Heart right ventricle (tissue), 16 donors: ENCODE results near the gene NACC2. TPM values are rescaled to one million over a fixed set of nuclear protein-coding genes. Genes with fewer than 3 reads are reported as not detected.
"Not testable (repeated sequence)": the region's sequence is repeated elsewhere in the genome, so short reads cannot be mapped to it uniquely, and the experiment has no call there.

Experiments used
- ATAC-seq, 8 donors: fragments of 200-7000 bp; cut with Tn5 transposase; one replicate each; pipeline ENCODE4 v1.9.1; 2020; ENCODE audit warnings: mild to moderate bottlenecking in 8 of 8, moderate library complexity in 8 of 8, moderate number of reproducible peaks in 1 of 8
- DNase-seq, 2 donors: peaks; one replicate each; pipeline ENCODE4 v3.0.0-alpha.2; 2020
- H3K27ac ChIP-seq, 10 donors: fragments of 200-600 bp; sonication (generic) in 2 of 10; one replicate each; pipeline versions ENCODE4 v1.5.0 to v1.8.0; 2020 to 2022; ENCODE audit warnings: mild to moderate bottlenecking in 3 of 10
- H3K27me3 ChIP-seq, 7 donors: fragments of 200-600 bp; one replicate each; pipeline ENCODE4 v1.8.0; 2021 to 2022; ENCODE audit warnings: mild to moderate bottlenecking in 2 of 7
- H3K36me3 ChIP-seq, 9 donors: fragments of 200-600 bp; sonication (generic) in 1 of 9; one replicate each; pipeline versions ENCODE4 v1.5.0 to v1.8.0; 2020 to 2022; ENCODE audit warnings: mild to moderate bottlenecking in 2 of 9
- H3K4me1 ChIP-seq, 9 donors: fragments of 200-600 bp; sonication (generic) in 1 of 9; one replicate each; pipeline versions ENCODE4 v1.5.0 to v1.8.0; 2020 to 2022; ENCODE audit warnings: mild to moderate bottlenecking in 4 of 9
- H3K4me3 ChIP-seq, 10 donors: fragments of 200-600 bp; sonication (generic) in 2 of 10; one replicate each; pipeline versions ENCODE4 v1.5.0 to v1.8.0; 2020 to 2022; ENCODE audit warnings: mild to moderate bottlenecking in 7 of 10, moderate library complexity in 2 of 10
- H3K9me3 ChIP-seq, 11 donors: fragments of 200-600 bp in 10 of 11; sonication (generic) in 2 of 11; one replicate each; pipeline versions ENCODE4 v1.5.0 to v1.8.0; 2013 to 2022; ENCODE audit warnings: mild to moderate bottlenecking in 2 of 11, control low read depth in 1 of 11, moderate library complexity in 1 of 11
- WGBS, 2 donors: extraction: QIAGEN DNeasy Blood & Tissue Kit; methylation state at CpG; one replicate each; pipeline ENCODE4 v1.1.7; 2013; ENCODE audit warnings: inconsistent platforms in 1 of 2; 5-methylcytosine and 5-hydroxymethylcytosine counted together
- intact Hi-C, 10 donors: fragments of 100-400 bp; cut with DNase I; formaldehyde crosslinking; loops; one replicate each; pipeline versions ENCODE4 v1.11.1 to v1.14.2; 2022
- polyA plus RNA-seq, 2 donors: library from polyadenylated mRNA; stranded (reverse); fragments of 200-250 nt; gene quantifications; one replicate each; pipeline ENCODE4 v1.2.3, GENCODE V29; 2013
- total RNA-seq, 10 donors: library from RNA; stranded (reverse); fragmentation: NEBNext Ultra II Directional in 3 of 10; extraction: Animal tissue kit (Norgen Biotek cat#: 25700) in 3 of 10; gene quantifications; one replicate each; pipeline versions ENCODE4 v1.2.1 to v1.2.4, GENCODE V29; 2021 to 2023
- TF ChIP-seq, protein P1 (sequence below), 9 donors: fragments of 200-600 bp; sonication (generic) in 2 of 9; IDR thresholded peaks; one replicate each; pipeline versions ENCODE4 v1.5.0 to v1.8.0; 2021 to 2022; ENCODE audit warnings: antibody characterized with exemption in 9 of 9, mild to moderate bottlenecking in 5 of 9, moderate library complexity in 1 of 9
- donor health status: Arrhythmogenic right ventricular cardiomyopathy.
- donor health status: ischemic (EF 13 %, LVEDD 7.1; RV severe dilation, severe dysfunction).
- donor health status: healthy with polysubstance abuse.
- donor health status: DM: no; HTN: yes; CAD: no.
- donor health status: DM: no; HTN: no; CAD: no.
- donor health status: ischemic (EF 25% LVEDD 6.9; RV normal size, moderate dysfunction).
- donor health status: ischemic (EF 25% LVEDD 5.7; RV mildly dilated, moderate dysfunction).
- donor health status: healthy.
- donor health status: DM: yes; HTN: yes; CAD: no.
- donor health status: Ischemic cardiomyopathy.
- donor health status: ischemic (EF 35%, LVEDD 5.7; RV mildly dilated, moderate dysfunction).
- donor health status: nonischemic (EF 11% LVEDD 7.7; RV severe dilation, severe dysfunction).
- donor health status: DM: yes; HTN: yes; CAD: no.
- donor health status: PGD.
- donor health status: ischemic (EF 29% LVEDD 5.4; RV normal size, mild dysfunction).
- donor health status: nonischemic (EF 23%, LVEDD 6.1; RV moderate dilation, normal function).

NACC2 gene
- total and polyA plus RNA-seq, 12 donors = 15.6 to 55.1 (median 39.7) TPM

DNA sequence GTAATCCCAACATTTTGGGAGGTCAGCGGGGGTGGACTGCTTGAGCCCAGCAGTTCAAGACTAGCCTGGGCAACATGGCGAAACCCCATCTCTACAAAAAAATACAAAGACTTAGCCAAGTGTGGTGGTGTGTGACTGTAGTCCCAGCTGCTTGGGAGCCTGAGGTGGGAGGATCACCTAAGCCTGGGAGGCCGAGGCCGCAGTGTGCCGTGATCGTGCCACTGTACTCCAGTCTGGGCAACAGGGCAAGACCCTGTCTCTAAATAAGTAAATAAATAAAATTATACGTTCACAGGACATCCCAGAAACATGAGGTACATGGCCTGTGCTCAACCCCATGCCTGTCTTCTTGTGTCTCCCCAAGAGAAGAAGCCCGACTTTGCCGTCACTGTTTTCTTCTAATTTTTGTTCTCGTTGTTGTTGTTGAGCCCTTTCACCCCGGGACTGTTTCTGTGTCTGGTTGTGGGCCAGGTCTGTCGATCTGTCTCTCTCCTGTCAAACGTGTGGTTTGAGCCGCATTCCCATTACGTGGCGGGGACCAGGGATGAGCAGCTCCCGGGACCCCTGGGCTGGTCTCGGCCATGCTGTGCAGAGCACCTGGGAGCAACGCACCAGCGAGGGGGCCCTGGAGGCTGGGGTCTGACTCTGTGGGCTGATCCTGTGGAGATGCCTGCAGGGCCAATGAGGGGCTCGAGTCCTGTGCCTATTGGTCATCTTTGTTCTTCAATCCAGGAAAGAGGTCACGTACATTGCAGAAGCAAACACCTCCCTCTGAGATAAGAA lies 32.2 kb downstream of the NACC2 start:
- intact Hi-C loops = no loop called here
- peaks cover 0 to 36% (median 14%) of the 10 kb centered on the region in 9 donors for H3K4me1 ChIP-seq

DNA sequence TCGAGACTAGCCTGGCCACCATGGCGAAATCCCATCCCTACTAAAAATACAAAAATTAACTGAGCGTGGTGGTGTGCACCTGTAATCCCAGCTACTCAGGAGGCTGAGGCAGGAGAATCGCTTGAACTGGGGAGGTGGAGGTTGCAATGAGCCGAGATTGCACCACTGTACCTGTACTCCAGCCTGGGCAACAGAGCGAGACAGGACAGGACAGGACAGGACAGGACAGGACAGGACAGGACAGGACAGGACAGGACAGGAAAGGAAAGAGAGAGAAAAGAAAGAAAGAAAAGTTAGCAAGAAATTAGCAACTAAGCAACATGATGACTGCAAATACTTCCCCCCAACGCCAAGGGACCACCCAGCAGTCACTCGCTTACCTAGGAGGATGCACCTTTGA lies 33.2 kb downstream of the NACC2 start:
- 96% methylated on average over 8 of the region's 8 CpGs for WGBS, 2 donors
- H3K9me3 ChIP-seq, H3K27me3 ChIP-seq, H3K4me3 ChIP-seq, ATAC-seq, DNase-seq, H3K27ac ChIP-seq, intact Hi-C loops: not testable (repeated sequence)
- H3K36me3 ChIP-seq = peaks cover 0 to 25% (median 0%) of the 10 kb centered on the region in 9 donors
- H3K4me1 ChIP-seq = peaks cover 0 to 35% (median 15%) of the 10 kb centered on the region in 9 donors

More for the DNA sequence above, 32.2 kb downstream of the NACC2 start:
- Histone ChIP-seq H3K27me3 (no peaks in the 10 kb centered on the region), H3K4me3 (no peak overlapping the region), H3K36me3 (peaks cover 0 to 29% (median 0%) of the 10 kb centered on the region in 9 donors), H3K27ac (no peak overlapping the region), H3K9me3 (peaks cover 0 to 4% (median 0%) of the 10 kb centered on the region in 11 donors)
- no peak for DNase-seq
- 90 to 94% methylated on average over 22 of the region's 22 CpGs for WGBS, 2 donors
- TF ChIP-seq, protein P1, sequence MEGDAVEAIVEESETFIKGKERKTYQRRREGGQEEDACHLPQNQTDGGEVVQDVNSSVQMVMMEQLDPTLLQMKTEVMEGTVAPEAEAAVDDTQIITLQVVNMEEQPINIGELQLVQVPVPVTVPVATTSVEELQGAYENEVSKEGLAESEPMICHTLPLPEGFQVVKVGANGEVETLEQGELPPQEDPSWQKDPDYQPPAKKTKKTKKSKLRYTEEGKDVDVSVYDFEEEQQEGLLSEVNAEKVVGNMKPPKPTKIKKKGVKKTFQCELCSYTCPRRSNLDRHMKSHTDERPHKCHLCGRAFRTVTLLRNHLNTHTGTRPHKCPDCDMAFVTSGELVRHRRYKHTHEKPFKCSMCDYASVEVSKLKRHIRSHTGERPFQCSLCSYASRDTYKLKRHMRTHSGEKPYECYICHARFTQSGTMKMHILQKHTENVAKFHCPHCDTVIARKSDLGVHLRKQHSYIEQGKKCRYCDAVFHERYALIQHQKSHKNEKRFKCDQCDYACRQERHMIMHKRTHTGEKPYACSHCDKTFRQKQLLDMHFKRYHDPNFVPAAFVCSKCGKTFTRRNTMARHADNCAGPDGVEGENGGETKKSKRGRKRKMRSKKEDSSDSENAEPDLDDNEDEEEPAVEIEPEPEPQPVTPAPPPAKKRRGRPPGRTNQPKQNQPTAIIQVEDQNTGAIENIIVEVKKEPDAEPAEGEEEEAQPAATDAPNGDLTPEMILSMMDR (IDR thresholded peaks at IDR 0.05) = no peak
- no peak for ATAC-seq

GRCh38 chr9:136061405-136061804 lies 33.7 kb downstream of the NACC2 start:
- 95% methylated on average over 11 of the region's 11 CpGs for WGBS, 2 donors
- peaks cover 0 to 40% (median 20%) of the 10 kb centered on the region in 9 donors for H3K4me1 ChIP-seq
- intact Hi-C loops = no loop called here

GRCh38 chr9:136060671-136061371 lies 34.3 kb downstream of the NACC2 start:
- peaks cover 0 to 46% (median 26%) of the 10 kb centered on the region in 9 donors for H3K4me1 ChIP-seq
- ATAC-seq (peak in 2 of 8 donors; percentile 4 to 14), DNase-seq (no peak)
- no peak overlapping the region for H3K27ac ChIP-seq
- intact Hi-C loops = no loop called here
- peaks cover 0 to 20% (median 0%) of the 10 kb centered on the region in 9 donors for H3K36me3 ChIP-seq
- TF ChIP-seq, protein P1 (IDR thresholded peaks at IDR 0.05) = no peak
- 88% methylated on average over 19 of the region's 19 CpGs for WGBS, 2 donors
- H3K27me3 ChIP-seq = no peaks in the 10 kb centered on the region
- no peaks in the 10 kb centered on the region for H3K9me3 ChIP-seq
- H3K4me3 ChIP-seq = no peak overlapping the region

More at GRCh38 chr9:136061405-136061804, 33.7 kb downstream of the NACC2 start:
- TF ChIP-seq, protein P1 (IDR thresholded peaks at IDR 0.05) = no peak
- H3K27ac ChIP-seq = no peak overlapping the region
- no peaks in the 10 kb centered on the region for H3K9me3 ChIP-seq
- H3K36me3 ChIP-seq = peaks cover 0 to 20% (median 0%) of the 10 kb centered on the region in 9 donors
- H3K4me3 ChIP-seq = no peak overlapping the region
- ATAC-seq (no peak), DNase-seq (no peak)
- no peaks in the 10 kb centered on the region for H3K27me3 ChIP-seq
